KOPT-K1 (cell line): ENCODE results near the gene RPTOR.

Source experiments
- H3K27ac ChIP-seq: fragments of 200-600 bp; sonication (generic); 2 replicates; pipeline ENCODE4 v1.5.1; 2016; ENCODE audit warnings: antibody characterized with exemption, mild to moderate bottlenecking, low read depth, low read length; ENCODE audit not compliant: poor library complexity, severe bottlenecking
- H3K36me3 ChIP-seq: fragments of 200-600 bp; sonication (generic); 2 replicates; pipeline ENCODE4 v1.5.1; 2017; ENCODE audit warnings: antibody characterized with exemption, mild to moderate bottlenecking, low read length, moderate library complexity; ENCODE audit not compliant: insufficient read depth
- H3K9me3 ChIP-seq: fragments of 200-600 bp; sonication (generic); 2 replicates; pipeline ENCODE4 v1.5.1; 2017; ENCODE audit warnings: antibody characterized with exemption, low read length, mild to moderate bottlenecking; ENCODE audit not compliant: insufficient read depth, poor library complexity, severe bottlenecking

RPTOR gene

GRCh38 chr17:81002013-81002384 lies 457.4 kb downstream of the RPTOR start:
- no peak overlapping the region for H3K27ac ChIP-seq
- no peaks in the 10 kb centered on the region for H3K9me3 ChIP-seq
- peaks cover 35% of the 10 kb centered on the region for H3K36me3 ChIP-seq

GRCh38 chr17:81002409-81003361 lies 458.0 kb downstream of the RPTOR start:
- Histone ChIP-seq H3K27ac (no peak overlapping the region), H3K9me3 (no peaks in the 10 kb centered on the region), H3K36me3 (peaks cover 29% of the 10 kb centered on the region)

- Histone ChIP-seq H3K9me3 (no peaks in the 10 kb centered on the region), H3K27ac (no peak overlapping the region), H3K36me3 (peaks cover 16% of the 10 kb centered on the region; the same call in 1 of the 2 replicates)
These were observed 459.3 kb downstream of the RPTOR start for GRCh38 chr17:81003711-81004475.

GRCh38 chr17:81006891-81007290 lies 462.3 kb downstream of the RPTOR start:
- Histone ChIP-seq H3K36me3 (no peaks in the 10 kb centered on the region), H3K9me3 (peaks cover 15% of the 10 kb centered on the region), H3K27ac (no peak overlapping the region)

- Histone ChIP-seq H3K9me3 (peaks cover 19% of the 10 kb centered on the region), H3K36me3 (no peaks in the 10 kb centered on the region), H3K27ac (no peak overlapping the region)
These were observed 463.5 kb downstream of the RPTOR start for GRCh38 chr17:81008140-81008539.

DNA sequence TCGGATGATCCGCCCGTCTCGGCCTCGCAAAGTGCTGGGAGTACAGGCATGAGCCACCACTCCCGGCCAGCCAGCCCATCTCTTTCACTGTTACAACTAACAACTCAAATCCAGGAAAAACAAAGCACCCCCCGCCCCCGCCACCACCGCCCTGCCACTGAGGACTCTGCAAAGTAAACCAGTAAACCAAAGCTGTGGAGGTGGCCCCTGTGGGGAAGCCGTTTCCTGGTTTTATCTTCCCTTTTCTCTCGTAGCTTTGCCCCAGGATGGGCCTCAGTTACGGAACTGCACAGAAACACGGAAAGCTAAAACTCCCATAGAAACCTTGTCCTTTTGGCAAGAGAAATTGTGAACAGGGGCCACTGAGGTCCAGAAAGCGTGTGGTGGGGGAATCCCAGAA lies 464.5 kb downstream of the RPTOR start:
- H3K36me3 ChIP-seq: no peaks in the 10 kb centered on the region
- peaks cover 19% of the 10 kb centered on the region for H3K9me3 ChIP-seq
- no peak overlapping the region for H3K27ac ChIP-seq

- Histone ChIP-seq H3K9me3 (peaks cover 29% of the 10 kb centered on the region), H3K36me3 (no peaks in the 10 kb centered on the region), H3K27ac (no peak overlapping the region)
These were observed 466.3 kb downstream of the RPTOR start for GRCh38 chr17:81010935-81011334.

GRCh38 chr17:81011951-81012350 lies 467.3 kb downstream of the RPTOR start:
- H3K36me3 ChIP-seq: no peaks in the 10 kb centered on the region
- H3K27ac ChIP-seq: no peak overlapping the region

GRCh38 chr17:81012574-81013447 lies 468.2 kb downstream of the RPTOR start:
- Histone ChIP-seq H3K27ac (no peak overlapping the region), H3K36me3 (no peaks in the 10 kb centered on the region)

More at GRCh38 chr17:81011951-81012350, 467.3 kb downstream of the RPTOR start:
- H3K9me3 ChIP-seq: peaks cover 38% of the 10 kb centered on the region

GRCh38 chr17:81013642-81014041 lies 469.0 kb downstream of the RPTOR start:
- no peaks in the 10 kb centered on the region for H3K36me3 ChIP-seq
- no peak overlapping the region for H3K27ac ChIP-seq

More at GRCh38 chr17:81012574-81013447, 468.2 kb downstream of the RPTOR start:
- H3K9me3 ChIP-seq: peaks cover 41% of the 10 kb centered on the region

DNA sequence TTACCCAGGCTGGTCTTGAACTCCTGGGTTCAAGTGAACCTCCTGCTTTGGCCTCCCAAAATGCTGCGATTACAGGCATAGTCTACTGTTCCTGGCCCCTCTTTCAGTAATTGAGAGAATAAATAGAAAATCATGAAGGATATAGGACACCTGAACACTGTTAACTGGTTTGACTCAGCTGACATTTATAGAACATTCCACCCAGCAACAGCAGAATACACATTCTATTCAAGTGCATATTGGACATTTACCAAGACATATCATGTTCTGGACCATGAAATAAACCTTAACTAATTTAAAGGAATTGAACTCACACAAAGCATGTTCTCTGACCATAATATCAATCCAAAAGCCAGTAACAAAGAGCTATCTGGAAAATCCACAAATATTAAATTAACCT lies 470.5 kb downstream of the RPTOR start:
- no peak overlapping the region for H3K27ac ChIP-seq
- peaks cover 41% of the 10 kb centered on the region for H3K9me3 ChIP-seq
- no peaks in the 10 kb centered on the region for H3K36me3 ChIP-seq

More at GRCh38 chr17:81013642-81014041, 469.0 kb downstream of the RPTOR start:
- H3K9me3 ChIP-seq: peaks cover 41% of the 10 kb centered on the region
